ENCODE measurements around the gene ACO2.

GRCh38 chr22:41442240-41442792 lies 26.6 kb upstream of the ACO2 start:
- TF ChIP-seq GABPA (IDR thresholded peaks at IDR 0.05; ENCODE audit: borderline replicate concordance, insufficient read depth, low read length) (no peak), CEBPB (IDR thresholded peaks at IDR 0.05; ENCODE audit: low read depth, low read length) (no peak)

All from H1 (cell line).